Measurements from ENCODE around the gene RUNX1. TPM values are rescaled to one million over a fixed set of nuclear protein-coding genes. Genes with fewer than 3 reads are reported as not detected.

RUNX1 gene
- polyA plus RNA-seq, 1 of the 3 experiments (the other 2 are of a cell fraction): 17.1 TPM

- H3K9me3 ChIP-seq: no peaks in the 10 kb centered on the region
- peak overlapping the region; percentile 81 for H3K4me3 ChIP-seq (ENCODE audit: low read depth in 2 of 2, low read length in 1 of 2)
- POLR2A ChIA-PET: no interaction called here
- peaks cover 0 to 7% of the 10 kb centered on the region in 2 experiments; a peak in 2 of 4 replicates for H3K4me1 ChIP-seq (ENCODE audit: control insufficient read depth in 1 of 2, insufficient read depth in 2 of 2, low read depth in 1 of 2, low read length in 1 of 2)
- peaks cover 23% of the 10 kb centered on the region for H4K20me1 ChIP-seq (ENCODE audit: insufficient read depth)
- H3K9me2 ChIP-seq: no peaks in the 10 kb centered on the region
- peak; percentile 54 for DNase-seq
- H2AFZ ChIP-seq (ENCODE audit: low read depth): no peak overlapping the region
- CTCF ChIA-PET: interaction anchor here (0.7 to 4.7 kb wide), 5 partner anchors 81 to 1154 kb away, joined by 4 to 15 read pairs (median 7); no protein-coding TSS in a partner anchor
- peaks cover 31% of the 10 kb centered on the region for H3F3A ChIP-seq (replicated peaks; ENCODE audit: insufficient read depth)
- H3K27ac ChIP-seq (ENCODE audit: low read depth in 2 of 2, low read length in 1 of 2): peak overlapping the region; percentile 60 to 95
- H3K27me3 ChIP-seq (ENCODE audit: insufficient read depth): no peaks in the 10 kb centered on the region
- peak overlapping the region; percentile 86 for H3K4me2 ChIP-seq
- TF ChIP-seq ZBTB33 (IDR thresholded peaks at IDR 0.05; ENCODE audit: borderline replicate concordance, low read depth) (no peak), YY1 (IDR thresholded peaks at IDR 0.05; ENCODE audit: low read depth) (no peak), POLR2AphosphoS5 (IDR thresholded peaks at IDR 0.05; ENCODE audit: low read depth, low read length) (no peak), TEAD4 (IDR thresholded peaks at IDR 0.05; ENCODE audit: borderline replicate concordance, insufficient read depth) (no peak), MEF2A (IDR thresholded peaks at IDR 0.05; ENCODE audit: borderline replicate concordance, low read depth) (no peak), RXRA (IDR thresholded peaks at IDR 0.05; ENCODE audit: borderline replicate concordance, low read depth) (no peak), IRF3 (IDR thresholded peaks at IDR 0.05; ENCODE audit: low read depth, low read length) (no peak), EP300 (IDR thresholded peaks at IDR 0.05; ENCODE audit: borderline replicate concordance in 1 of 2, low read depth in 1 of 2, low read length in 1 of 2) (no peak), JUND (IDR thresholded peaks at IDR 0.05) (no peak), USF1 (IDR thresholded peaks at IDR 0.05; ENCODE audit: borderline replicate concordance, low read depth) (no peak)
- WGBS (ENCODE audit: low lambda C conversion rate): 2% methylated on average over 36 of the region's 56 CpGs
- H3K36me3 ChIP-seq (replicated peaks in 1 of 2; ENCODE audit: control insufficient read depth in 1 of 2, insufficient read depth in 2 of 2, low read length in 1 of 2): peaks cover 0 to 10% of the 10 kb centered on the region in 2 experiments
- peaks cover 70% of the 10 kb centered on the region for H3K79me2 ChIP-seq (ENCODE audit: insufficient read depth)
- H3K9ac ChIP-seq: peak overlapping the region; percentile 92
Observed at GRCh38 chr21:34886240-34887104, 162.6 kb downstream of the RUNX1 start.
